GM19397 (cell line): ENCODE measurements around the gene ITPKC.

Source experiments
- ATAC-seq: cut with Tn5 transposase; IDR thresholded peaks from one replicate; pipeline ENCODE4 v1.9.1; 2021; ENCODE audit warnings: mild to moderate bottlenecking, moderate library complexity; ENCODE audit not compliant: unreplicated experiment

The ITPKC gene

DNA sequence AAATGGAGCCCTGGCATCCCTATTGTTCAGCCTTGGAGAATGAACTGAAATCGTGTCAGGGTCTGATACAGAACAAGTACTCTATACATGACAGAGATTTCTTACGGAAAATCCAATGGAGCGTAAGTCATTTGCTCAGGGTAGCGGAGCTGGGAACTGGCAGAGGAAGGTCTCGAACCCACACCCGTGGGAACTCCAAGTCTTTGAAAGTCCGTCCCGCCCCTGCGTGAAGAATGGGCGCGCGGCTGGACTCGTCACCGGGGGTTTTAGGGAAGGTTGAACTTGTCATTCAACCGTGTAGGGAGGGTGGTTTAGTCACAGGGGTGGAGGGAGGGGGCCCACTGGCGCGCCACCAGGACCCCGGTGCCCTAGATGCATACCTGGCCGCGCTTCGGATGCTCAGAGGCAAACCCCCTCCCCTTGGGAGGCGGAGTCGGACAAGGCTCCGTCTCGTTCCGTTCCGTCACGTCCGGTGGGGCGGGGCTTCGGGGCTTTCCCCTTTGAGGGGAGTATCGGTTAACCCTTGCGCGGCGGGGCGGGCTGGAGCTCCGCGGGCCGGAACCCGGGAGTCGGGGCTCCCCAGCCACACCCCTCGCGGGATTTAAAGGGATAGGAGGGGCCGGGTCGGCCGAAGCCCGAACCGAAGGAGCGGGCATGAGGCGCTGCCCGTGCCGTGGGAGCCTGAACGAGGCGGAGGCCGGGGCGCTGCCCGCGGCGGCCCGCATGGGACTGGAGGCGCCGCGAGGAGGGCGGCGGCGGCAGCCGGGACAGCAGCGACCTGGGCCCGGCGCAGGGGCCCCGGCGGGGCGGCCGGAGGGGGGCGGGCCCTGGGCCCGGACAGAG lies at the start of gene ITPKC, which contains the start of gene COQ8B:
Gene ITPKC (plus strand): TSS at position 631 of the 843 bp plus-strand sequence. CDS start 24 bp downstream, at position 655.
Gene COQ8B (minus strand): TSS at position 405 of the 843 bp plus-strand sequence. CDS start 2,254 bp downstream, outside the sequence.
- peak; percentile 72 for ATAC-seq

DNA sequence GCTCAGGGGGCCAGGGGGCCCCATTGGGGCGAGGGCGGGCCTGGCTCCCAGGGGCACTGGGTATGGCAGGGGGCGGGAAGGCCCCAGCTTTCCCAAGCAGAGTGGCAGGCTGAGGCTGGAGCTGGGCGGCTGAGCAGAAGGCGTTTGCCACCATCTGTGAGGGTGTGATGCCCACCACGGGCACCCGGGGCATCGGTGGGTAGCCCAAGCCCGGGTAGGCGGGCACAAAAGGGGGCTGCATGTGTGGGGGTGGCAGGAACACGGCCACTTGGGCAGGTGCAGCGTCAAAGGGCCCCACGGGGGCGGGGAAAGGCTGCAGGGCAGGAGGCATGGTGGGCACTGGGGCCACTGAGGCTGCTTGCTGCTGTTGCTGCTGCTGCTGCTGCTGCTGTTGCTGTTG lies 49.3 kb upstream of the ITPKC start:
- ATAC-seq = no peak

DNA sequence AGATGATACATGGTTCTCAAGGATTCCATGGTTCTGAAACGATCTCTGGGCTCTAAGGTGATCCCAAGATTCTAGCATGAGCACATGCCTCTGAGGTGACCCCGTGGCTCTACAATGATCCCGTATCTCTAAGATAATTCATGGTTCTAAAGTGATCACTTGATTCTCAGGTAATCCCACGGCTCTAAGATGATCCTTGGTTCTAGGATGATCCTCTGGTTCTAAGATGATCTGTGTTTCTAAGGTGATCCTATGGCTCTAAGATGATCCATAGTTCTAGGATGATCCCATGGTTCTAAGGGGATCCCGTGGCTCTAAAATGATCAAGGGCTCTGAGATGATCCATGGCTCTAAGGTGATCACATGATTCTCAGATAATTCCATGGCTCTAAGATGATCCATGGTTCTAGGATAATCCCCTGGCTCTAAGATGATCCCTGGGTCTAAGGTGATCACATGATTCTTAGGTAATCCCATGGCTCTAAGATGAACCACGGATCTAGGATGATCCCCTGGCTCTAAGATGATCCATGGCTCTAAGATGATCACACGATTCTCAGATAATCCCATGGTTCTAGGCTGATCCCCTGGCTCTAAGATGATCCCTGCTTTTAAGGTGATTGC lies 47.8 kb upstream of the ITPKC start:
- ATAC-seq = no peak

- ATAC-seq = no peak
These were observed 45.5 kb upstream of the ITPKC start for GRCh38 chr19:40671404-40671803.

GRCh38 chr19:40672038-40672437 lies 44.9 kb upstream of the ITPKC start:
- ATAC-seq = no peak

DNA sequence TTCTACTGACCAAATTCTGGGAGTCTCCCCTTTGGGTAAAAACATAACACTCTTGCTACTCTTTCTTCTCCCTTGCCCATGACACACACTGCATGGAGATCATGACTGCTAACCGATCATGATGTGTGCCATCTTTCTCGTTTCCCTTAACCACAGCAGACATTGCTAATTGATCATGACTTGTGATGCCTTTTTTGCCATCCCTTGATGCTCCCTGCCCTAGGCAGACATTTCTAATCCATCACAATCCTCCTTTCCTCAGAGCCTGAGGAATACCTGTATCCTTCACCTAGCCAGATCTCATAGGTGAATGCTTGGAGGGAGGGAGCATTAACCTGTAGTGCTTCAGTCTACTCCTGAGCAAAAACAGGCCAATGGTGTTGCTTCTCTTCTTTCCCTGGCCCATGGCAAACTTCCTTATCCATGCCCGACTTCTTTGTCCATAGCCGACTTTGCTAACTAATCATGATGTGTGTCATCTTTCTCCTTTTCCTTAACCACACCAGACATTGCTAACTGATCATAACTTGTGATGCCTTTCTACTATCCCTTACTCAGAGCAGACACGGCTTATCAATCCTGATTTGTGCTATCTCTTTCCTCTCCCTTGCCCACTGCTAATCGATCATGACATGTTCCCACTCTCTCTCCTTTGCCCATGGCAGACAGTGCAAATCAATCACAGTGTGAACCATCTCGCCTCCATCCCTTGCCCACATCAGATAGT lies 44.2 kb upstream of the ITPKC start:
- ATAC-seq = no peak

GRCh38 chr19:40673397-40673796 lies 43.5 kb upstream of the ITPKC start:
- no peak for ATAC-seq

DNA sequence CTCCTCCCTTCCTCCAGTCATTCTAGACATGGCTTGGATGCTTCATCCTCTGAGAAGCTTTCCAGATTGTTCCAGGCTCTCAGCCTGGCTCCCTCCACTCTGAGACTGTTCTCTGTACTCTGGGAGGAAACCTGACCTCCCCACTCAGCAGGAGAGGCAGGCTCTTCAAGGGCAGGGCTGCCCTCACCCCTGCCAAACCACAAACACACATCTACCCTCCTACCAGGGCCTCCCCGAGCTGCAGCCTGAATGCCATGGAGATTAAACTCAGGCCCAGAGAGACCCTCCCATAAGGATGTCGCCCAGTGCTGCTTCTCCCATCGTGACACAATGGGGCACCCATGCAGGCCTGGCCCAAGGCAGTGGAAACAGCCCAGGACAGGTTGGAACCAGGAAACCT lies 42.6 kb upstream of the ITPKC start:
- no peak for ATAC-seq

DNA sequence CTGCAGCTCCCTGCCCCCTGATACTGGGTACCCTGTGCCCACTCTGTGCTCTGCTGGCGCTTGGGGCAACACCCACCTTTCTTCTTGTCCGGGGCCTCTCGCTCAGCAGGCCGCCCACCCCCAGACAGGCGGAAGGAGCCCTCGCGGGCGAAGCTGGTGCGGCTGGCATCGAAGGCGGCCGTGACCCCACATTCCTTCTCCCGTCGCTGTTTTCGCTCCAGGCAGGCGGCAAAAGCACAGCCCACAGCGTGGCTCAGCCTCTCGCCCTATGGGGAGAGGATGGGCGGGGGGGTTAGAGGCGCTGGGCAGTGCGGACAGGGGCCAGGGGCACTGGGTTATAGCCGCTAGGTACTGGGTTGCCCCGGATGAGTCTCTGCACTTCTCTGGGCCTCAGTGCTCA lies 39.8 kb upstream of the ITPKC start:
- ATAC-seq = no peak

- ATAC-seq = no peak
These were observed 35.9 kb upstream of the ITPKC start for GRCh38 chr19:40681039-40681438.

GRCh38 chr19:40682431-40682964 lies 34.4 kb upstream of the ITPKC start:
- ATAC-seq = no peak

GRCh38 chr19:40683437-40683836 lies 33.5 kb upstream of the ITPKC start:
- no peak for ATAC-seq

DNA sequence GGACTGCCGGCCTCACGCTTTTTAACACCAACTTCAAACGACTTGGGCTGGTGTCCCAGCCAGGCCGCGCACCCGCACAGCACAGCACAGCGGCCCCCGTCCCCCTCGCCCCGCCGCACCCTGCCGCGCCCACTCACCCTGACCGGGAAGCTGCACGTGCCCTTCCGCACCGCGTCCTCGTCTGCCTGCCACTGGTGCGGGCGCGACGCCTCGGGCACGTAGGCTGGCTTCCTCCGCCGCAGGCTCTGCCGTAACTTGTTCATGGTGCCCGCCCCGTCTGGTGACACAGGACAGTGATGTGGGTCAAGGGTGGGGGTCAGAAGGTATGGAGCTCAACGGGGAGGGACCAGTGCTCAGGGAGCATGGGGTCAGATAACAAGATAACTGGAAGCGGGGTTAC lies 32.6 kb upstream of the ITPKC start:
- ATAC-seq = no peak

- no peak for ATAC-seq
These were observed 31.8 kb upstream of the ITPKC start for GRCh38 chr19:40685016-40685526.

DNA sequence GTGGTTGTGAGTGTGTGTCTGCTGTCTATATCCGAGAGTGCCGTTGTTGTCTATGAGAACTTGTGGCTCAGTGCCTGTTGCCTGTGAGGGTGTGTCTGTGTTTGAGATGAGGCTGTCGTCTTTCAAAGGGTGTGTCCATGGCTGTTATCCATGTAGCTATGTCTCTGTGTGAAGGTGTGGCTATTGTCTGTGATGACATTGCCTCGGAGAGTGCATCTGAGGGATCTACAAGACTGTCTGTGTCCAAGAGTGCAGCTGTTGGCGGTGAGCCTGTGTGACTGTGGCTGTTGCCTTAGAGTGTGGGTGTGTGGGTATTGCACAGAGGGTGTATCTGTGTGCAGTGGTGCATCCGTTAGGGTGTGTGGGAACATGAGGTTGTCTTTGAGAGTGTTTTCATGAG lies 31.3 kb upstream of the ITPKC start:
- no peak for ATAC-seq

- no peak for ATAC-seq
These were observed 29.9 kb upstream of the ITPKC start for GRCh38 chr19:40686882-40687524.

- ATAC-seq = no peak
These were observed 29.3 kb upstream of the ITPKC start for GRCh38 chr19:40687525-40688016.

DNA sequence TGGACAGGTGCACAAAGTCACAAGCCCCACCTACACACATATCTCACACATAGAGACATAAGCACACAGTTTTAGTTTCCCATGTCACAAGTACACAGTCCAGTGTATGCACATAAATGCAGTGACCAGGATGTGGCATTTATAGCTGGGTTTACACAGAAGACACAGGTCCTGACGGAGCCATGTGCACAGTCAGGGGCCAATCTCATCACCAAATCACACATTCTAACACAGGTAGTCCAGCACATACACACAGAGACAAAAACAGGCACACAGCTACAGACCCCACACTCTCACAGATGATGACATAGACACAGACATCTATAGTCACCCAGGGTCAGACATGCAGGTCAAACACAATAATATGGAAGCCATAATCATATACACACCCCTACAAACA lies 28.6 kb upstream of the ITPKC start:
- ATAC-seq = no peak

- ATAC-seq = no peak
These were observed 27.9 kb upstream of the ITPKC start for GRCh38 chr19:40688987-40689338.

DNA sequence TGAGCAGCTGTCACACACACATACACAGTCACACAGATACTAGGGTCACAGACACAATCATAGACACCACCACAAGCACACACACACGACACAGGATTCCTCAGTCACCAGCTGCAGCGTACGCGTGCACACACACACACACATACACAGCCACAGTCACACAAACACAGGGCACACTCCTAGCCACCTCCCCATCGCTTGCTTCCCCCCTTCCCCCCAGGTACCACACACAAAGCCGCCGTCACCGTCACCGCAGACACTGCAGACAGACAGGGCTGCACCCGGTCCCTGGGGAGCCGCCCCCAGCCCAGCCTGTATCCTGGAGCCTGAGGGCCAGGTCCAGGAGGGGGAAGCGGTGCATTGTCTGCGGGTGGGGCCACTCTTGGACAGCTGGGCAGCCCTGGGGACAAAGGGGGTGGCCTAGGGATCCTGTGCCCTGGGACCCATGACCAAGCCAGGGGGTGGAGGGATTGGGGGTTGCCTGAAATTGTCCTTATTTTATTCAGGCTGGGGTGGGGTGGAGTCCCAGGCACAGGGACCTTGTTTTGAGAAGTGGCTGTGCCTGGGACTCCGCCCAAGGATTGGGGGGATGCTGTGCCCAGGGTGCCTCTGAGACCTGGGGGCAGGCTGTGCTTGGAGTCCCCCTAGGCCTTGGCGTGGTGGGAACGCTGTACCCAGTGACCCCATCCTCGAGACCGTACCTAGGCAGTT lies 27.4 kb upstream of the ITPKC start:
- ATAC-seq = no peak
